Esophagus muscularis mucosa (tissue), 4 donors: ENCODE data around the gene UGT1A6. TPM values are rescaled to one million over a fixed set of nuclear protein-coding genes. Genes with fewer than 3 reads are reported as not detected.

Experiments used
- DNase-seq: peaks from one replicate; pipeline ENCODE4 v3.0.0-alpha.2; 2017; ENCODE audit errors: extremely low spot score
- H3K27ac ChIP-seq, 4 donors: fragments of 200-600 bp; sonication (generic); replicated peaks in 1 of 4; 1 replicate in 3 of 4; 2 replicates in 1 of 4; pipeline ENCODE4 v1.5.1; 2016 to 2019; ENCODE audit warnings: mild to moderate bottlenecking in 1 of 4
- H3K27me3 ChIP-seq, 4 donors: fragments of 200-600 bp; sonication (generic); one replicate each; pipeline versions ENCODE4 v1.5.1 to v1.6.0; 2016 to 2019
- H3K36me3 ChIP-seq, 4 donors: fragments of 200-600 bp; sonication (generic); one replicate each; pipeline ENCODE4 v1.5.1; 2016 to 2019
- H3K4me1 ChIP-seq, 4 donors: fragments of 200-600 bp; sonication (generic); one replicate each; pipeline ENCODE4 v1.5.1; 2016 to 2019
- H3K4me3 ChIP-seq, 4 donors: fragments of 200-600 bp; sonication (generic); 1 replicate in 2 of 4; 2 replicates in 2 of 4; pipeline ENCODE4 v1.5.1; 2016 to 2019; ENCODE audit warnings: mild to moderate bottlenecking in 4 of 4, moderate library complexity in 1 of 4
- H3K9me3 ChIP-seq, 4 donors: fragments of 200-600 bp; sonication (generic); 1 replicate in 3 of 4; 2 replicates in 1 of 4; pipeline ENCODE4 v1.5.1; 2016 to 2019
- CTCF ChIP-seq, 3 experiments: fragments of 200-600 bp in 2 of 3; fragments of 450-650 bp in 1 of 3; sonication (generic) in 2 of 3; IDR thresholded peaks; one replicate each; pipeline ENCODE4 v1.5.1; 2017 to 2019; ENCODE audit warnings: antibody characterized with exemption in 3 of 3, mild to moderate bottlenecking in 2 of 3, moderate library complexity in 1 of 3
- EP300 ChIP-seq: sonication (generic); formaldehyde crosslinking; IDR thresholded peaks from one replicate; pipeline ENCODE4 v1.6.1; 2017; ENCODE audit warnings: antibody characterized with exemption
- POLR2A ChIP-seq: fragments of 450-650 bp; IDR thresholded peaks from one replicate; pipeline ENCODE4 v1.6.1; 2017; ENCODE audit warnings: antibody characterized with exemption, moderate library complexity, mild to moderate bottlenecking, low read depth
- POLR2AphosphoS5 ChIP-seq, 2 donors: sonication (generic); formaldehyde crosslinking; IDR thresholded peaks; one replicate each; pipeline ENCODE4 v1.6.1; 2017; ENCODE audit warnings: antibody characterized with exemption in 2 of 2
- WGBS: methylation state at CpG from one replicate; pipeline ENCODE4 v1.1.5; 2018; 5-methylcytosine and 5-hydroxymethylcytosine counted together
- intact Hi-C: fragments of 100-400 bp; cut with DNase I; formaldehyde crosslinking; loops from one replicate; pipeline ENCODE4 v1.15.1; 2023
- total RNA-seq, 4 donors: library from RNA; depleted of rRNA; stranded (reverse); fragments of >200 nt; gene quantifications; one replicate each; pipeline versions ENCODE4 v1.1.0 to v1.2.1, GENCODE V29; 2016

Gene UGT1A6
- total RNA-seq, 4 donors from 2014 or later, result not detected

DNA sequence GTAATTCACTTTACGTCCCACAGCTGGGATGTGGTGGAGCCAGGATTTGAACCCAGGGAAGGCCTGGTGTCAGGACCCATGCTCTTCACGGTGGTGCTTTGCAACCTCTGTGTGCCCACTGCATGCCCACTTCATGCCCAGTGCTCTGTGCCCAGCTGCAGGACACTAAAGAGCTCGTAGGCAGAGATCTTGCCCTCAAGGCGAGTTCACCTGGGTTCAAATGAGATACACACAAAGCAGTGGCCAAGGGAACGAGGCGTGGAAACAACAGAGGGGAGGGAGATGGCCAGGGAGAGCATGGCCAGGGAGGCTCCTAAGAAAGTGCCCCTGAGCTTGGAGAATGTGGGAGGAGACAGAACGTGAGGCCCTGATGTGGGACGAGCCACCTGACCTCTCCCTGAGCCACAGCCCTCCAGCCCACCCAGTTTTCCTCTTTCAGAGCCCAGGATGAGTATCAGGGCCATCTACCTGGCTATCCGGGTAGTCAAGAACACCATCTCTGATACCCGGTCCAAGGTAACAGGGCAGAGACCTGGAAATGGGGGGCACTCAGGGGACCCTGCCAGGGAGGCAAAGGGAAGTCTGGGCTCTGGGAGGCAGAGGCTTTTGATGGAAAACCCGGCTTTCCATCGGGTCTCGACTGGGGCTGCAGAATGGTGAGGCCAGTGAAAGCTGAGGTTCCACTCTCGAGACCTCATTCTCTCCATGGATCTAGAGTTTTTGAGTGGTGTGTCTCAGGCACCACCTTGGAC lies 105.8 kb downstream of the UGT1A6 start:
- no peak for TF ChIP-seq CTCF (IDR thresholded peaks at IDR 0.05)
- TF ChIP-seq EP300, result no peak
- TF ChIP-seq POLR2AphosphoS5 (IDR thresholded peaks at IDR 0.05), result no peak
- TF ChIP-seq POLR2A, result no peak
- WGBS, result 80% methylated on average over 12 of the region's 14 CpGs
- no peak overlapping the region for H3K27ac ChIP-seq
- H3K4me3 ChIP-seq, result no peak overlapping the region
- no peaks in the 10 kb centered on the region for H3K27me3 ChIP-seq
- no peaks in the 10 kb centered on the region for H3K4me1 ChIP-seq
- DNase-seq, result no peak
- no peaks in the 10 kb centered on the region for H3K36me3 ChIP-seq
- no peaks in the 10 kb centered on the region for H3K9me3 ChIP-seq
- intact Hi-C loops, result no loop called here

- no peak overlapping the region for H3K4me3 ChIP-seq
- no peaks in the 10 kb centered on the region for H3K4me1 ChIP-seq
- H3K9me3 ChIP-seq, result no peaks in the 10 kb centered on the region
- no peaks in the 10 kb centered on the region for H3K36me3 ChIP-seq
- H3K27me3 ChIP-seq, result no peaks in the 10 kb centered on the region
- intact Hi-C loops, result no loop called here
- TF ChIP-seq EP300 (no peak), POLR2AphosphoS5 (IDR thresholded peaks at IDR 0.05) (no peak), CTCF (IDR thresholded peaks at IDR 0.05) (no peak), POLR2A (no peak)
- WGBS, result 56% methylated on average over 7 of the region's 7 CpGs
- no peak for DNase-seq
- H3K27ac ChIP-seq, result no peak overlapping the region
These were observed 106.5 kb downstream of the UGT1A6 start for GRCh38 chr2:233799087-233799665.

DNA sequence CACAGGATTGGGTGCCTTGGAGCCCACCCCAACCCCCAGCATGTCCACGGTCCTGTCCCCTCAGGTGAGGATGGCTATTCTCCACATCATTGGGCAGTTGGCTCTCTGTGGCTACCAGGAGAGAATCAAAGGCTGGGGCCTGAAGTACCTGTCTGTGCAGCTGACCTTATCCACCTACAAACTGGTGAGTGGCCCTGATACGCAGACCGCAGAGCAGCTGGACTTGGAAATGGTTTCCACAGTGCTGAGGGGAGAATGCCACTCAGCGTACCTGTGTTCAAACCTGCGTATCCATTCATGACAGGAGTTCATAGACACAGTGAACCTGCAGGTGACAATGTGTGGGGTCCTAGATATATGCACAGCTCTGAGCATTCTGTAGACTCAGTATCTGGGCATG lies 107.0 kb downstream of the UGT1A6 start:
- Histone ChIP-seq H3K9me3 (no peaks in the 10 kb centered on the region), H3K4me1 (no peaks in the 10 kb centered on the region), H3K27me3 (no peaks in the 10 kb centered on the region), H3K27ac (no peak overlapping the region), H3K36me3 (no peaks in the 10 kb centered on the region), H3K4me3 (no peak overlapping the region)
- TF ChIP-seq POLR2A (no peak), EP300 (no peak), CTCF (IDR thresholded peaks at IDR 0.05) (no peak), POLR2AphosphoS5 (IDR thresholded peaks at IDR 0.05) (no peak)
- intact Hi-C loops, result no loop called here
- no peak for DNase-seq
- WGBS, result 48% methylated on average over 5 of the region's 5 CpGs

DNA sequence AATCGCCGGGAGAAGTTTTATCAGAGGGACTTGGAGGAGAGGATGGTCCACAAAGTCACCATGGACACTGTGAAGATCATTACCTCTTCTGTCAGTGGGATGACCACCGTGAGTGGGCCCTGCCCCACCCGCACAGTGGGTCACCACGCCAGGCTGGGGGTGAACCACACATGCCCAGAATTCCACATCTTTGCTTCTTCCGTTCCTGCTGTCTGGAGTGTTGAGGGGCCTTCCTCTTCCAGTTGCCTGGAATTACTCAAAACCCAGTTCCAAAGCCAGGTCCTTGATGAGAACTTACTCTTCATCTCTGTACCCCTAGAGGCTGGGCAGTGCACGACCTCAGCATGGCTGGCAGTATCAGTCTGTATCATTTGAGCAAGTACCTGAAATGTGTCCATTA lies 107.5 kb downstream of the UGT1A6 start:
- Histone ChIP-seq H3K27ac (no peak overlapping the region), H3K4me3 (no peak overlapping the region), H3K4me1 (no peaks in the 10 kb centered on the region), H3K9me3 (no peaks in the 10 kb centered on the region), H3K36me3 (no peaks in the 10 kb centered on the region), H3K27me3 (no peaks in the 10 kb centered on the region)
- TF ChIP-seq POLR2AphosphoS5 (IDR thresholded peaks at IDR 0.05) (no peak), POLR2A (no peak), CTCF (IDR thresholded peaks at IDR 0.05) (no peak), EP300 (no peak)
- intact Hi-C loops, result no loop called here
- no peak for DNase-seq
- 93% methylated on average over 7 of the region's 7 CpGs for WGBS
